ENCODE data around the gene LY6G6F. TPM values are rescaled to one million over a fixed set of nuclear protein-coding genes. Genes with fewer than 3 reads are reported as not detected.

LY6G6F gene
- polyA plus RNA-seq, 3 donors: 0.43 to 1.0 (median 1.0) TPM

GRCh38 chr6:31737991-31738979, 31.6 kb downstream of the LY6G6F start:
- no peak for DNase-seq

- peak; percentile 100 for DNase-seq
Observed at GRCh38 chr6:31739639-31740396, 33.2 kb downstream of the LY6G6F start, which contains the start of gene MSH5. MSH5 (plus strand) TSS chr6:31740005; CDS start chr6:31740467, 462 bp downstream.

DNA sequence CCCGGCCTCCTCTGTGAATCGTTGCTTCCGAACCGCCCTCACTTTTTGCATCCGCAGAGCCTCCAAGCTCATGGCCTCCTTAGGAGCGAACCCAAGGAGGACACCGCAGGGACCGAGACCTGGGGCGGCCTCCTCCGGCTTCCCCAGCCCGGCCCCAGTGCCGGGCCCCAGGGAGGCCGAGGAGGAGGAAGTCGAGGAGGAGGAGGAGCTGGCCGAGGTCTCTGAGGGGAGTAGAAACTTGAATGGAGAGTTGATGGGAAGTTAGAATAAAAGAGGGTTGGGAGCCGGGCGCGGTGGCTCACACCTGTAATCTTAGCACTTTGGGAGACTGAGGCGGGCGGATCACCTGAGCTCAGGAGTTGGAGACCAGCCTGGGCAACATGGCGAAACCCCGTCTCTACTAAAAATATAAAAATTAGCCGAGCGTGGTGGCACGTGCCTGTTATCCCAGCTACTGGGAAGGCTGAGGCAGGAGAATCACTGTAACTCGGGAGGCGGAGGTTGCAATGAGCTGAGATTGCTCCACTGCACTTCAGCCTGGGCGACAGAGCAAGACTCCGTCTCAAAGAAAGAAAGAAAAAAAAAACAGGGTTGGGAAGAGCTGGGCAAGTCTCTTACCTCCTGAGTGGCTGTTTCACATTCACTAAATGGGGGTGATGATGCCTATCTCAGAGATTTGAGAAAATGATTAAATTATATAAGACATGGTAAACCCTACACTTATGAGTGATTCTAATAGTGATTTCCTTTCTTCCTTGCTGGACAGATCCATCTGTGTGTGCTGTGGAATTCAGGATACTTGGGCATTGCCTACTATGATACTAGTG, 33.9 kb downstream of the LY6G6F start:
- no peak for DNase-seq

GRCh38 chr6:31741815-31742214, 35.1 kb downstream of the LY6G6F start:
- no peak for DNase-seq

GRCh38 chr6:31742894-31743293, 36.2 kb downstream of the LY6G6F start:
- DNase-seq: no peak

GRCh38 chr6:31744422-31744821, 37.8 kb downstream of the LY6G6F start:
- DNase-seq: no peak

DNA sequence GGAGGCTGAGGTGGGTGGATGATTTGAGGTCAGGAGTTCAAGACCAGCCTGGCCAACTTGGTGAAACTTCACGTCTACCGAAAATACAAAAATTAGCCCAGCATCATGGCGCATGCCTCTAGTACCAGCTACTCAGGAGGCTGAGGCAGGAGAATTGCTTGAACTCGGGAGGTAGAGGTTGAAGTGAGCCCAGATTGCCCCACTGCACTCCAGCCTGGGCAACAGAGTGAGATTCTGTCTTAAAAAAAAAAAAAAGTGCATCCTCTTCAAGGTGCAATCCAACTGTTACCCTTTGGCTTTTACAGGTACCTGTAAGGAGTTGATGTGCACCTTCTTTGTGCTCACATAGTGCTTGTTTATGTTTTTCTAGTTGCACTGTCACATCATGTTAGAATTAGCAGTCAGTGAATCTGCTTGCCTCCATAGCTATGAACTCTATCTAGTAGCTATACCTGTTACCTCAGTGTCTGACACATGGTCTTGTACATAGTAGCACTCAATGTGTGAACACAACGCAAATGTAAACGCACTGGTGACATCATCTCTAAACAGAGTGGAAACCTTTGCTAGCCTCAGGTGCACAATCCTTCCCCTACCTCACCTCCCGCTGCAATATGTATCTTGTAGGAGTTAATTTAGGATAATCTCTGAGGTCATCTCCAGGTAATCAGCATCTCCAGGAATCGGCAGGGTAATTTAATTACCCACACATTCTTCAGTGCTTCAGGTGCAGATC, 42.8 kb downstream of the LY6G6F start:
- no peak for DNase-seq

DNA sequence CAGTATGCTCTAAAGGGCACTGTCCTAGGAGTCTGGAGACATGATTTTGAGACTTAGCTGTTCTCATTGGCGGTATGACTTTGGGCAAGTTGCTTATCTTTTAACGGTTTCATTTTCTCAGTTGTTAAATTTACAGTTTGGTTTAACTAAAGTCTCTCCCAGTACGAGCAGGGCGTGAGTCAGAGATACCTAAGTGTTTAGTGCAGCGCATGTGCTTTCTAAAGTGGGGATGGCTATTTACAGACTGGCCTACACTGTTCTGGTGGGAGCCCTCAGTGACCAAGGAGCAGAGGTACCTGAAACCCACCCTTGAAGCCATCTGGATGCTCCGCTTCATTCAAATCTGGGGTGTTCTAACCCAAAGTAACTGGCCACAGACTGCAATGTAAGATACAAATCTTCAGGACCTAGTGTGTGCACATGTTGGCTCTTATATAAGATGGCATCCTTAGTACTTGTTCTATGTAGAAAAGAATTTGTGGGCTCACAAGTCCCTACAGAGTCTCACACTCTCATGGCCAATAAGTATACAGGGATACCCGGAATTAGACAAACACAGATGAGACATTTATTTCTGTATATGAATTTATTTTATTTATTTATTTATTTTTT, 43.9 kb downstream of the LY6G6F start:
- DNase-seq: no peak

GRCh38 chr6:31752739-31753319, 46.2 kb downstream of the LY6G6F start:
- no peak for DNase-seq

DNA sequence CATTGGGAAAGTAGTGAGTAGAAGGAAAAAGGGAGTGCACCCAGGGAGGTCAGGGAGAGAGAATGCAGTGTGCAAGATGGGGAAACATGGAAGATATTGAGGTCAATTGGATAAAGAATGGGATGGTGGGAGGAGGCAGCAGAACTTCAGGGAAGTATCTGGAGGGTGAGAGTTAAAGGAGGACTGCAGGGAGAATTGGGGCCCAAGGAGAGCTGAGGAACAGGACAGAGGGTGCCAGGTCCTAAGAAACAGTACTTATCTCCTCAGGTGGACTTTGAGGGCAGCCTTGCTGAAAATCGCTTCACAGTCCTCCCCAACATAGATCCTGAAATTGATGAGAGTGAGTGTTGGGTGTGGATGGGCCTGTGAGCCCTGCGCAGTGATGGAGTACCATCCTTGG, 51.6 kb downstream of the LY6G6F start:
- no peak for DNase-seq

Other genes with a start within 250 kb of the LY6G6F start
- gene MICB, start 208.7 kb upstream of the LY6G6F start, polyA plus RNA-seq (ENCODE audit: insufficient read length in 3 of 3): 1 to 10 TPM; 1.4 to 1.9 (median 1.4) TPM
- gene MCCD1, start 177.9 kb upstream of the LY6G6F start, polyA plus RNA-seq (ENCODE audit: insufficient read length in 3 of 3): 10 to 100 TPM; 19.5 to 24.1 (median 21.9) TPM
- gene DDX39B, start 164.9 kb upstream of the LY6G6F start, polyA plus RNA-seq (ENCODE audit: insufficient read length in 3 of 3): 100 to 1,000 TPM; 563 to 680 (median 632) TPM
- 10 to 100 TPM in 1 of 3 donors, 1 to 10 TPM in 2; 6.5 to 11.3 (median 7.5) TPM for gene ATP6V1G2, start 160.3 kb upstream of the LY6G6F start, polyA plus RNA-seq (ENCODE audit: insufficient read length in 3 of 3)
- gene NFKBIL1, start 159.3 kb upstream of the LY6G6F start, polyA plus RNA-seq (ENCODE audit: insufficient read length in 3 of 3): 10 to 100 TPM; 22.1 to 30.3 (median 26.5) TPM
- under 1 TPM; 0.27 to 0.42 (median 0.30) TPM for gene LTA, start 134.6 kb upstream of the LY6G6F start, polyA plus RNA-seq (ENCODE audit: insufficient read length in 3 of 3)
- under 1 TPM in 1 of 3 donors, not detected in 2; 0.19 TPM for gene TNF, start 131.3 kb upstream of the LY6G6F start, polyA plus RNA-seq (ENCODE audit: insufficient read length in 3 of 3)
- 1 to 10 TPM; 1.8 to 2.7 (median 2.0) TPM for gene LTB, start 124.4 kb upstream of the LY6G6F start, polyA plus RNA-seq (ENCODE audit: insufficient read length in 3 of 3)
- 1 to 10 TPM; 5.0 to 6.7 (median 5.1) TPM for gene LST1, start 120.6 kb upstream of the LY6G6F start, polyA plus RNA-seq (ENCODE audit: insufficient read length in 3 of 3)
- under 1 TPM in 1 of 3 donors, not detected in 2; 0.43 TPM for gene NCR3, start 113.9 kb upstream of the LY6G6F start, polyA plus RNA-seq (ENCODE audit: insufficient read length in 3 of 3)
- gene AIF1, start 91.6 kb upstream of the LY6G6F start, polyA plus RNA-seq (ENCODE audit: insufficient read length in 3 of 3): 10 to 100 TPM; 66.1 to 77.7 (median 74.7) TPM
- gene PRRC2A, start 86.2 kb upstream of the LY6G6F start, polyA plus RNA-seq (ENCODE audit: insufficient read length in 3 of 3): 100 to 1,000 TPM; 209 to 221 (median 210) TPM
- 100 to 1,000 TPM; 245 to 281 (median 259) TPM for gene BAG6, start 54.2 kb upstream of the LY6G6F start, polyA plus RNA-seq (ENCODE audit: insufficient read length in 3 of 3)
- 100 to 1,000 TPM; 109 to 116 (median 110) TPM for gene APOM, start 51.0 kb upstream of the LY6G6F start, polyA plus RNA-seq (ENCODE audit: insufficient read length in 3 of 3)
- 10 to 100 TPM; 19.6 to 24.4 (median 20.5) TPM for gene C6orf47, start 46.1 kb upstream of the LY6G6F start, polyA plus RNA-seq (ENCODE audit: insufficient read length in 3 of 3)
- gene GPANK1, start 41.9 kb upstream of the LY6G6F start, polyA plus RNA-seq (ENCODE audit: insufficient read length in 3 of 3): 10 to 100 TPM; 26.2 to 33.9 (median 33.8) TPM
- 100 to 1,000 TPM; 227 to 252 (median 236) TPM for gene CSNK2B, start 40.8 kb upstream of the LY6G6F start, polyA plus RNA-seq (ENCODE audit: insufficient read length in 3 of 3)
- gene LY6G5B, start 36.9 kb upstream of the LY6G6F start, polyA plus RNA-seq (ENCODE audit: insufficient read length in 3 of 3): 10 to 100 TPM; 19.0 to 38.1 (median 35.1) TPM
- 1 to 10 TPM; 2.6 to 4.3 (median 3.6) TPM for gene LY6G5C, start 25.8 kb upstream of the LY6G6F start, polyA plus RNA-seq (ENCODE audit: insufficient read length in 3 of 3)
- gene ABHD16A, start 3.5 kb upstream of the LY6G6F start, polyA plus RNA-seq (ENCODE audit: insufficient read length in 3 of 3): 10 to 100 TPM; 63.2 to 68.7 (median 63.5) TPM
- not detected for gene LY6G6D, start 8.5 kb downstream of the LY6G6F start, polyA plus RNA-seq (ENCODE audit: insufficient read length in 3 of 3)
- gene LY6G6C, start 14.9 kb downstream of the LY6G6F start, polyA plus RNA-seq (ENCODE audit: insufficient read length in 3 of 3): under 1 TPM; 0.28 to 0.89 (median 0.69) TPM
- 1 to 10 TPM; 1.5 to 1.9 (median 1.7) TPM for gene MPIG6B, start 16.5 kb downstream of the LY6G6F start, polyA plus RNA-seq (ENCODE audit: insufficient read length in 3 of 3)
- gene DDAH2, start 22.4 kb downstream of the LY6G6F start, polyA plus RNA-seq (ENCODE audit: insufficient read length in 3 of 3): 100 to 1,000 TPM; 189 to 234 (median 211) TPM
- 100 to 1,000 TPM; 280 to 320 (median 296) TPM for gene CLIC1, start 29.7 kb downstream of the LY6G6F start, polyA plus RNA-seq (ENCODE audit: insufficient read length in 3 of 3)
- 10 to 100 TPM; 18.1 to 54.6 (median 52.1) TPM for gene MSH5, start 33.1 kb downstream of the LY6G6F start, polyA plus RNA-seq (ENCODE audit: insufficient read length in 3 of 3)
- 10 to 100 TPM in 2 of 3 donors, 1 to 10 TPM in 1; 5.6 to 13.8 (median 10.7) TPM for gene SAPCD1, start 55.8 kb downstream of the LY6G6F start, polyA plus RNA-seq (ENCODE audit: insufficient read length in 3 of 3)
- 10 to 100 TPM in 2 of 3 donors, 1 to 10 TPM in 1; 8.8 to 14.0 (median 13.1) TPM for gene VWA7, start 70.5 kb downstream of the LY6G6F start, polyA plus RNA-seq (ENCODE audit: insufficient read length in 3 of 3)
- 10 to 100 TPM; 60.0 to 71.2 (median 65.2) TPM for gene VARS1, start 88.9 kb downstream of the LY6G6F start, polyA plus RNA-seq (ENCODE audit: insufficient read length in 3 of 3)
- gene LSM2, start 100.1 kb downstream of the LY6G6F start, polyA plus RNA-seq (ENCODE audit: insufficient read length in 3 of 3): 10 to 100 TPM; 79.4 to 84.0 (median 81.1) TPM
- 1 to 10 TPM; 3.7 to 4.6 (median 3.8) TPM for gene HSPA1L, start 108.4 kb downstream of the LY6G6F start, polyA plus RNA-seq (ENCODE audit: insufficient read length in 3 of 3)
- gene HSPA1A, start 108.7 kb downstream of the LY6G6F start, polyA plus RNA-seq (ENCODE audit: insufficient read length in 3 of 3): 100 to 1,000 TPM; 104 to 122 (median 112) TPM
- 100 to 1,000 TPM; 125 to 178 (median 158) TPM for gene HSPA1B, start 120.9 kb downstream of the LY6G6F start, polyA plus RNA-seq (ENCODE audit: insufficient read length in 3 of 3)
- gene NEU1, start 156.0 kb downstream of the LY6G6F start, polyA plus RNA-seq (ENCODE audit: insufficient read length in 3 of 3): 10 to 100 TPM; 78.1 to 85.5 (median 82.5) TPM
- gene SLC44A4, start 172.1 kb downstream of the LY6G6F start, polyA plus RNA-seq (ENCODE audit: insufficient read length in 3 of 3): 10 to 100 TPM; 35.1 to 68.8 (median 66.9) TPM
- gene EHMT2, start 190.8 kb downstream of the LY6G6F start, polyA plus RNA-seq (ENCODE audit: insufficient read length in 3 of 3): 100 to 1,000 TPM in 1 of 3 donors, 10 to 100 TPM in 2; 92.0 to 100 (median 98.1) TPM
- gene ZBTB12, start 195.2 kb downstream of the LY6G6F start, polyA plus RNA-seq (ENCODE audit: insufficient read length in 3 of 3): 10 to 100 TPM; 27.7 to 35.2 (median 29.6) TPM
- gene C2, start 220.9 kb downstream of the LY6G6F start, polyA plus RNA-seq (ENCODE audit: insufficient read length in 3 of 3): 1 to 10 TPM; 3.3 to 4.8 (median 4.5) TPM
- 1 to 10 TPM; 4.3 to 8.4 (median 6.5) TPM for gene CFB, start 239.2 kb downstream of the LY6G6F start, polyA plus RNA-seq (ENCODE audit: insufficient read length in 3 of 3)

Measured in renal pelvis (tissue), 4 donors.